ENCODE results near the gene ZSWIM3. TPM values are rescaled to one million over a fixed set of nuclear protein-coding genes. Genes with fewer than 3 reads are reported as not detected.
A peak's percentile ranks its signal among the peaks of the same experiment; 100 is the strongest.

The ZSWIM3 gene
- total and polyA plus RNA-seq, 8 donors, result 3.5 to 6.7 (median 5.7) TPM

DNA sequence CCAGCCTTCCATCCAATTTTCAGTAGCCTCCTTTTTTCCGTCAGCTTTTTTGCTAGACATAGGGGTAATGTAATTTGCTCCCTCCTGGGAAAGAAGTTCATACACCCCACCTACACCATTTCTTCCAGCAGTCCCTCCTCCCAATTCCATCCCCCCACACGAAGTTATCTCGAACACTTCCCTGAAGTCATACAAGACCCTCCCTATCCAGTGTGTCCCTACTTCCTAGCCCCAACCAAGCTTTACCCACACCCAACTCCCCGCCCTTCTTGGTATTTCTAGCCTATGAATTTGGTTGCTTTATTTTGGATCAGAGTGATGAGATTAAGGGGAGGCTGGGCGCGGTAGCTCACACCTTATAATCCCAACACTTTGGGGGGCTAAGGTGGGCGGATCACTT, 43.9 kb upstream of the ZSWIM3 start:
- H3K27me3 ChIP-seq, result no peaks in the 10 kb centered on the region
- H3K27ac ChIP-seq, result no peak overlapping the region
- peaks cover 4 to 21% of the 10 kb centered on the region in 2 donors for H3K4me1 ChIP-seq
- no peak for DNase-seq
- ATAC-seq, result no peak
- intact Hi-C loops (cut with DNase I), result no loop called here
- H3K4me3 ChIP-seq, result peak overlapping the region in 1 of 2 donors; percentile 47
- TF ChIP-seq CTCF (IDR thresholded peaks at IDR 0.05), result no peak
- H3K9me3 ChIP-seq, result no peaks in the 10 kb centered on the region
- peaks cover 0 to 40% of the 10 kb centered on the region in 2 donors for H3K36me3 ChIP-seq

DNA sequence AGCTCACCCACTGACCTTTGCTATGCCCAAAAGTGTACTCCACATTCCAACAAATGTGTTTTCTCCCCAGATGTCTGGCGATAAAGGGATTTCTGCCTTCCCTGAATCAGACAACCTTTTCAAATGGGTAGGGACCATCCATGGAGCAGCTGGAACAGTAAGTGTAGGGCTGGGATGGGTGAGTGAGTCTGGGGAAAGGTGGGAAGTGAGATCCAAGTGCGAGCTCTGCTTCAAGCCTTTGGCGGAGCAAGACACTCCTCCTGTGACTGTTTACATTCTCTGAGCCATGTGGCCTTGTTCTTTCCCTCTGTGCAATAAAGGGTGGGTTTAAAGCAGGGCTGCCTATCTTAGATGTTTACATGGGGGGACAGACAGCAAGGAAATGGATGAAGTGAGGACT, 43.1 kb upstream of the ZSWIM3 start:
- DNase-seq (no peak), ATAC-seq (no peak)
- peaks cover 0 to 32% of the 10 kb centered on the region in 2 donors for H3K36me3 ChIP-seq
- H3K4me1 ChIP-seq, result peaks cover 4 to 21% of the 10 kb centered on the region in 2 donors
- TF ChIP-seq CTCF (IDR thresholded peaks at IDR 0.05), result no peak
- no peak overlapping the region for H3K27ac ChIP-seq
- H3K9me3 ChIP-seq, result no peaks in the 10 kb centered on the region
- no peak overlapping the region for H3K4me3 ChIP-seq
- intact Hi-C loops (cut with DNase I), result no loop called here
- no peaks in the 10 kb centered on the region for H3K27me3 ChIP-seq

- Histone ChIP-seq H3K4me1 (peaks cover 4 to 21% of the 10 kb centered on the region in 2 donors), H3K4me3 (no peak overlapping the region), H3K27ac (peak overlapping the region; percentile 50 to 70), H3K9me3 (no peaks in the 10 kb centered on the region), H3K36me3 (peaks cover 0 to 7% of the 10 kb centered on the region in 2 donors), H3K27me3 (peaks cover 0 to 7% of the 10 kb centered on the region in 2 donors)
- DNase-seq (no peak), ATAC-seq (no peak)
- TF ChIP-seq CTCF (IDR thresholded peaks at IDR 0.05), result no peak
- intact Hi-C loops (cut with DNase I), result no loop called here
These were observed 40.5 kb upstream of the ZSWIM3 start for GRCh38 chr20:45816951-45817350.

DNA sequence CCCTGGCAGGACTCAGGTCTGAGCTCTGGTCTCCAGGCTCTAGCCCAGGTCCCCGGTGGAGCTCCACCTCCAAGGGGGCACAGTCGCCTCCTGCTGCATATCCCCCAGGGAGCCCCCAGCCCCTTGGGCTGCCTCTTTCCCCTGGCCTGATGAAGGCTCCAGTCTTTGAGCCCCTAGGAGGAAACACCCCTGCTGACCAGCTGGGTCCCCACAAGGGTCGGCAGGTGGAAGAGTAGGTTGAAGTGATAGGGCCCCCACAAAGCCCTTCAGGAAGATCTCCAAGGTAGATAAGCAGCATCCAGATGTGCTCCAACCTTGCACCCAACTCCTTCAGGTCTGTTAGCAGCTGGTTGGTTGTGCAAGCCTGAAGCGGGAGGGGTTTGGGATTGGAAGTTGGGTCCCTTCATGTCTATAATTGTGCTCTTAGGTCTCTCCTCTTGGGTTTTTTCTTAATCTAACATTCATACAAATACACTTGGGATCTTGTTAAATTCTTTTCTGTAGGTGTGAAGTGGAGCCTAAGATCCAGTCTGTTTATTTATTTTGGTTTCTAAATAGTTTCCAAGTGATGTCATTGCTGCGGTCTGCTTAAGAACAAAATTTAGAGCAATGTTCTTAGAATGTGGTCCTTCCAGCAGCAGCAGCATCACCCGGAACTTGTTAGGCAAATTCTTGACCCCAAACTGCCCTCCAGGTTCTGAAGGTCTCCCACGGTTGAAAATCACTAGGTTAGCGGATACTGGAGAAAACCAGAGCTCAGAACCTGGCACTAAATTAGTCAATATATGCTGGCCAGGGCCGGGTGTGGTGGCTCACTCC, 39.8 kb upstream of the ZSWIM3 start:
- Histone ChIP-seq H3K4me3 (no peak overlapping the region), H3K36me3 (peaks cover 0 to 7% of the 10 kb centered on the region in 2 donors), H3K4me1 (peaks cover 4 to 21% of the 10 kb centered on the region in 2 donors), H3K27ac (peak overlapping the region; percentile 50 to 70), H3K27me3 (peaks cover 0 to 14% of the 10 kb centered on the region in 2 donors), H3K9me3 (no peaks in the 10 kb centered on the region)
- ATAC-seq (peak; percentile 80), DNase-seq (peak in 1 of 4 donors; percentile 60)
- TF ChIP-seq CTCF (IDR thresholded peaks at IDR 0.05), result no peak
- intact Hi-C loops (cut with DNase I), result no loop called here

DNA sequence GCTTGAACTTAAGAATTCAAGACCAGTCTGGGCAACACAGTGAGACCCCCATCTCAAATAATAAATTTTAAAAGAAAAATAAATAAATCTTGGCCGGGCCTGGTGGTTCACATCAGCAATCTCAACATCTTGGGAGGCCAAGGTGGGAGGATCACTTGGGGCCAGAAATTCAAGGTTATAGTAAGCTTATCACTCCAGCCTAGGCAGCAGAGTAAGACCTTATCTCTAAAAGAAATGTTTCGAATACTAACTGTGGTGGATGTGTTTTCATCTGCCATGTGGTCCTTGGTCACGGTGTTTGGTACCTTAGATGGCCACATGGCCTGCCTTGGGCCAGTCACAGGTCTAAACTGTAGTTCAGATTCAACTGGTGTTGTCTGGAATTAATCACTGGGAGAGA, 39.2 kb upstream of the ZSWIM3 start:
- H3K27me3 ChIP-seq, result peaks cover 5 to 20% of the 10 kb centered on the region in 2 donors
- H3K36me3 ChIP-seq, result peaks cover 0 to 7% of the 10 kb centered on the region in 2 donors
- H3K4me3 ChIP-seq, result no peak overlapping the region
- peak overlapping the region in 1 of 2 donors; percentile 23 for H3K27ac ChIP-seq
- H3K9me3 ChIP-seq, result no peaks in the 10 kb centered on the region
- no peak for DNase-seq
- no peak for TF ChIP-seq CTCF (IDR thresholded peaks at IDR 0.05)
- peaks cover 7 to 19% of the 10 kb centered on the region in 2 donors for H3K4me1 ChIP-seq
- no peak for ATAC-seq
- intact Hi-C loops (cut with DNase I), result no loop called here

Measured in left lung (tissue), 10 donors.